GM20000 (cell line): ENCODE data around the gene ID1.
"Not testable (repeated sequence)": the region's sequence is repeated elsewhere in the genome, so short reads cannot be mapped to it uniquely, and the experiment has no call there.

Source experiments
- DNase-seq: peaks from one replicate; pipeline ENCODE4 v3.0.0; 2012; ENCODE audit warnings: low spot score
- CTCF ChIP-seq: IDR thresholded peaks from 2 replicates; pipeline ENCODE4 v1.5.1; 2012; ENCODE audit warnings: mild to moderate bottlenecking, control low read depth; ENCODE audit errors: extremely low read depth, missing control alignments

ID1 gene

GRCh38 chr20:31638317-31638716 lies 33.2 kb downstream of the ID1 start:
- no peak for TF ChIP-seq CTCF
- no peak for DNase-seq

GRCh38 chr20:31638816-31639215 lies 33.7 kb downstream of the ID1 start:
- DNase-seq = no peak
- TF ChIP-seq CTCF = no peak

GRCh38 chr20:31640259-31640658 lies 35.2 kb downstream of the ID1 start:
- DNase-seq = no peak
- TF ChIP-seq CTCF = no peak

GRCh38 chr20:31641391-31641790 lies 36.3 kb downstream of the ID1 start:
- no peak for DNase-seq

GRCh38 chr20:31642837-31643236 lies 37.7 kb downstream of the ID1 start:
- no peak for DNase-seq
- TF ChIP-seq CTCF = no peak

More at GRCh38 chr20:31641391-31641790, 36.3 kb downstream of the ID1 start:
- no peak for TF ChIP-seq CTCF

GRCh38 chr20:31643522-31643921 lies 38.4 kb downstream of the ID1 start:
- TF ChIP-seq CTCF = no peak
- no peak for DNase-seq

- no peak for TF ChIP-seq CTCF
- DNase-seq = no peak
Measured at GRCh38 chr20:31644701-31645100, 39.6 kb downstream of the ID1 start.

GRCh38 chr20:31648104-31648503 lies 43.0 kb downstream of the ID1 start:
- not testable (repeated sequence) for DNase-seq
